ENCODE measurements around the gene ZC3H12D. TPM values are rescaled to one million over a fixed set of nuclear protein-coding genes. Genes with fewer than 3 reads are reported as not detected.

ZC3H12D gene
- total RNA-seq, 4 donors from 2014 or later = 0.23 to 4.7 (median 0.46) TPM

DNA sequence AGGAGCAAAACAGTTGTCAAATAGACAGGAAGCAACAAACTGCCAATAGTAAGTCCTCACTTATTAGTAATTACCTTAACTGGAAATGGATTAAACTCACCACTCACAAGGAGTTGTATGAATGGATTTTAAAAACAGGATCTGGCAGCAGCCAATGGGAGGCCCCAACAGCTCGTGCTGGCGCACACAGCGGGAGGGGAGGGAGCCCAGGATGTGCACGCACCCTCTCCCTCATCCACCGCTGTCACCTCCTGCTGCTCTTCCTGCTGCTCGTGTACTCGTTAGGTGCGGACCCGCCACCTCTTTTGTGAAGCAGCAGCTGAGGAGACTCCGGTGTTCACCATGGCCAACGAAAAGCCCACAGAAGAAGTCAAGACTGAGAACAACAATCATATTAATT, 84.8 kb downstream of the ZC3H12D start, which contains the start of gene SUMO4:
Gene SUMO4 (plus strand): TSS at position 213 of the 400 bp plus-strand sequence. CDS start 130 bp downstream, at position 343.
- no peak for TF ChIP-seq EP300 (IDR thresholded peaks at IDR 0.05)
- TF ChIP-seq, protein P1, sequence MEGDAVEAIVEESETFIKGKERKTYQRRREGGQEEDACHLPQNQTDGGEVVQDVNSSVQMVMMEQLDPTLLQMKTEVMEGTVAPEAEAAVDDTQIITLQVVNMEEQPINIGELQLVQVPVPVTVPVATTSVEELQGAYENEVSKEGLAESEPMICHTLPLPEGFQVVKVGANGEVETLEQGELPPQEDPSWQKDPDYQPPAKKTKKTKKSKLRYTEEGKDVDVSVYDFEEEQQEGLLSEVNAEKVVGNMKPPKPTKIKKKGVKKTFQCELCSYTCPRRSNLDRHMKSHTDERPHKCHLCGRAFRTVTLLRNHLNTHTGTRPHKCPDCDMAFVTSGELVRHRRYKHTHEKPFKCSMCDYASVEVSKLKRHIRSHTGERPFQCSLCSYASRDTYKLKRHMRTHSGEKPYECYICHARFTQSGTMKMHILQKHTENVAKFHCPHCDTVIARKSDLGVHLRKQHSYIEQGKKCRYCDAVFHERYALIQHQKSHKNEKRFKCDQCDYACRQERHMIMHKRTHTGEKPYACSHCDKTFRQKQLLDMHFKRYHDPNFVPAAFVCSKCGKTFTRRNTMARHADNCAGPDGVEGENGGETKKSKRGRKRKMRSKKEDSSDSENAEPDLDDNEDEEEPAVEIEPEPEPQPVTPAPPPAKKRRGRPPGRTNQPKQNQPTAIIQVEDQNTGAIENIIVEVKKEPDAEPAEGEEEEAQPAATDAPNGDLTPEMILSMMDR (IDR thresholded peaks at IDR 0.05) = no peak
- TF ChIP-seq POLR2A (IDR thresholded peaks at IDR 0.05) = no peak
- whole genome bisulfite sequencing = 95% methylated on average over 11 of the region's 11 CpGs
- no peaks in the 10 kb centered on the region for H3K4me1 ChIP-seq

DNA sequence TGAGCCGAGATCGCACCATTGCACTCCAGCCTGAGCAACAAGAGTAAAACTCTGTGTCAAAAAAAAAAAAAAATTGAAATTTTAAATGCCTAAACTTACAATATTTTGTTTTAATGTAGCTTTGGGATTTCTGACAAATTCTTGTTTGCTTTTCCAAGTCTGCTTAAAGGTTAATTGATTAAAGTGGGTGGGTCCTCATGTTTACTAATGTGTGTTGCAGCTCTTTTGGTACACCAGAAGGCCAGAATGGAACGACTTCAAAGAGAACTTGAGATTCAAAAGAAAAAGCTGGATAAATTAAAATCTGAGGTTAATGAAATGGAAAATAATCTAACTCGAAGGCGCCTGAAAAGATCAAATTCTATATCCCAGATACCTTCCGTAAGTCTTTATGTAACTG, 87.4 kb downstream of the ZC3H12D start:
- WGBS = 95% methylated on average over 6 of the region's 6 CpGs
- no peak overlapping the region for H3K4me3 ChIP-seq
- TF ChIP-seq POLR2AphosphoS5 (IDR thresholded peaks at IDR 0.05) = no peak
- no peak for TF ChIP-seq POLR2A (IDR thresholded peaks at IDR 0.05)
- H3K27me3 ChIP-seq = no peaks in the 10 kb centered on the region
- H3K9me3 ChIP-seq = no peaks in the 10 kb centered on the region
- peaks cover 2% of the 10 kb centered on the region for H3K4me1 ChIP-seq
- H3K27ac ChIP-seq = no peak overlapping the region
- DNase-seq (ENCODE audit: low spot score in 2 of 2) = no peak
- H3K36me3 ChIP-seq = peaks cover 27% of the 10 kb centered on the region

More for the DNA sequence above, 84.8 kb downstream of the ZC3H12D start, which contains the start of gene SUMO4:
- H3K27me3 ChIP-seq = no peaks in the 10 kb centered on the region
- DNase-seq (ENCODE audit: low spot score in 2 of 2) = no peak
- H3K36me3 ChIP-seq = peaks cover 38% of the 10 kb centered on the region
- no peak within 1 kb of the TSS for H3K4me3 ChIP-seq
- no peak within 1 kb of the TSS for H3K27ac ChIP-seq
- no peaks in the 10 kb centered on the region for H3K9me3 ChIP-seq

Other genes starting within 250 kb of the ZC3H12D start
- gene TAB2, start 167.3 kb downstream of the ZC3H12D start, total RNA-seq = 10 to 100 TPM; 49.8 to 81.8 (median 74.1) TPM
- 1 to 10 TPM; 1.0 to 6.0 (median 3.4) TPM for gene SUMO4, start 84.8 kb downstream of the ZC3H12D start, total RNA-seq
- gene PPIL4, start 61.0 kb upstream of the ZC3H12D start, total RNA-seq = 10 to 100 TPM; 15.6 to 39.9 (median 19.0) TPM
- 10 to 100 TPM; 24.9 to 43.8 (median 34.4) TPM for gene GINM1, start 81.4 kb upstream of the ZC3H12D start, total RNA-seq
- 10 to 100 TPM; 11.7 to 34.4 (median 16.7) TPM for gene KATNA1, start 163.7 kb upstream of the ZC3H12D start, total RNA-seq
- gene LATS1, start 233.1 kb upstream of the ZC3H12D start, total RNA-seq = 10 to 100 TPM; 31.2 to 55.0 (median 44.4) TPM